Measurements from ENCODE around the gene UBE2I.

The UBE2I gene

GRCh38 chr16:1344499-1344898, 35.1 kb downstream of the UBE2I start:
- no peak for DNase-seq

DNA sequence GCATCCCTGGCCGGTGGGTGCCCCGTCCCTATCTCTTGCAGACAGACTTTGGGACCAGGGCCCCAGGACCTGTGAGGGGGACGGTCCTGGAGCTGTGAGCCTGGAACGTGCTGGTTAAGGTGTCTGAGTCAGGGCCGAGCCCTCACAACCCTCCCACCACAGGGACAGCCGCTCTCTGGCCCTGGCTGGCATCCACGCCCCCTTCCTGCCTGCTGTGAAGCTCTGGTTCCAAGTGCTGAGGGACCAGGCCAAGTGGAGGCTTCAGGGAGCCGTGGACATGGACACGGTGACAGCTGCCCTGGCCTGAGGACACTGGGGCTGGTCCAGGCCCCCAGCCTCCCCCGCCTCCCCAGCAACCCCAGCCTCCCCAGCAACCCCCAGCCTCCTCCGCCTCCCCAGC, 35.7 kb downstream of the UBE2I start:
- no peak for DNase-seq

DNA sequence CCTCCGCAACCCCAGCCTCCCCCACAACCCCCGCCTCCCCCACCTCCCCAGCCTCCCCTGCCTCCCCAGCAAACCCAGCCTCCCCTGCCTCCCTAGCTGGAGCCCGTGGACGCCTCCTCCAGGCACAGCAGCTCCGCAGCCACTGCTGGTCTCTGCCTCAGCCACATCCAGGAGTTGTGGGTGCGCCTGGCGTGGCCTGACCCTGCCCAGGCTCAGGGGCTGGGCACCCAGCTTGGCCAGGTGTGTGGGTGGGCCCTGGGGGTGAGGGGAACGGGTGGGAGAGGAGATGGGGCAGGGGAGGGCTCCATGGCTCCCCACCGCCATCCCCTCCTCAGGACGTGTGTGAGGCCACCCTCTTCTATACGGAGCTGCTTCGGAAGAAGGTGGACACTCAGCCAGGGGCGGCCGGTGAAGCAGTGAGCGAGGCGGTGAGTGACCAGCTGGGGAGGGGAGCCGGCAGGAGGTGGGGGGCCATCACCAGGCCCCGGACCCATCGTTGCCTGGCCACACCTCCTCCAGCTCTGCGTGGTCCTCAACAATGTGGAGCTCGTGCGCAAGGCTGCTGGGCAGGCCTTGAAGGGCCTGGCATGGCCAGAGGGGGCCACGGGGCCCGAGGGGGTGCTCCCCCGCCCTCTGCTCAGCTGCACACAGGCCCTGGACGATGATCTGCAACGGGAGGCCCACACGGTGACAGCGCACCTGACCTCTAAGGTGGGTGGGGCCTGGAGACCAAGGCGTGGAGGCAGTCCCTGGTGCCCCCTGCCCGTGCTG, 36.4 kb downstream of the UBE2I start:
- DNase-seq = no peak

- no peak for DNase-seq
These were observed 37.2 kb downstream of the UBE2I start for GRCh38 chr16:1346422-1347285.

DNA sequence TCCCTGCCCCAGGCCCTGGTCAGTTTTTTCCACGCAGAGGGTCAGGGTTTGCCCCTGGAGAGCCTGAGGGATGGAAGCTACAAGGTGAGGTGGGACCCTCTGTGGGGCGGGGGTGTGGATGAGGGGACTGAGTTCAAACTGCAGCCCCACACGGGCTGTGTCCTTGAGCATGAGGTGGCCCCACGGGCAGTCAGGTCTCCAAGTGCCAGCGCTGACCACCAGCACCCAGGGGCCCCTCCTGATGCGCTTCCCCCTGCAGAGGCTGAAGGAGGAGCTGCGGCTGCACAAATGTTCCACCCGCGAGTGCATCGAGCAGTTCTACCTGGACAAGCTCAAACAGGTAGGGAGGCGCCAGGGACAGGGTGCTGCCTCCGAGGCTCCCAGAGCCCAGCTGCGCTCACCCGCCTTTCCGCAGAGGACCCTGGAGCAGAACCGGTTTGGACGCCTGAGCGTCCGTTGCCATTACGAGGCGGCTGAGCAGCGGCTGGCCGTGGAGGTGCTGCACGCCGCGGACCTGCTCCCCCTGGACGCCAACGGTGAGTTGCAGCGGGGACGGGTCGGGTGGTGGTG, 37.9 kb downstream of the UBE2I start:
- DNase-seq = no peak

DNA sequence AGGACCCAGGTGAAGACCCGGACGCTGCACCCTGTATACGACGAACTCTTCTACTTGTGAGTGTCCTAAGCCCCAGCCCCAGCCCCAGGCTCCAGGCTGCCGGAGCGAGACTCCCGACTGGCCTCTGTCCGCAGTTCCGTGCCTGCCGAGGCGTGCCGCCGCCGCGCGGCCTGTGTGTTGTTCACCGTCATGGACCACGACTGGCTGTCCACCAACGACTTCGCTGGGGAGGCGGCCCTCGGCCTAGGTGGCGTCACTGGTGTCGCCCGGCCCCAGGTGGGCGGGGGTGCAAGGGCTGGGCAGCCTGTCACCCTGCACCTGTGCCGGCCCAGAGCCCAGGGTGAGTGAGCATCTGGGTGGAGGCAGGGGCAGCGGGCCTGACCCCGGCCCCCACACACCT, 38.5 kb downstream of the UBE2I start:
- DNase-seq = no peak

DNA sequence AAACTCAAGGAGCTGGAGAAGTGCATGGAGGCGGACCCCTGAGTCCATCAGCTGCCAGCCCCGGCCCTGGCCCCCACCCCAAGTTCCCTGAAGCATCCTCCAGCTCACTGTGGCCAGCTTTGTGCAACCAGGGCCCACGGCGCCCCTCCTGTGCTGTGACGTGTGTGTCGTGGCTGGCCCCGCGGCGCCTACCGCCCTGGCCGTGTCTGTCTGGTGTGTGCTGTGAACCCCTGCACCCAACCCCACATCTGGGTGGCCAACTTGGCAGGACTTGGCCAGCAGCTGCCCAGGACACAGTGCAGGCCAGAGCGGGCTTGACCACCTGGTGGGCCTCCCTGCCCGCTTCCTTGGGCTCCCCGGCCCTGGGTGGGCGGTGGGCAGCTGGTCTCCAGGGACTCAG, 39.0 kb downstream of the UBE2I start:
- DNase-seq = no peak

GRCh38 chr16:1348926-1349325, 39.5 kb downstream of the UBE2I start:
- DNase-seq = no peak

DNA sequence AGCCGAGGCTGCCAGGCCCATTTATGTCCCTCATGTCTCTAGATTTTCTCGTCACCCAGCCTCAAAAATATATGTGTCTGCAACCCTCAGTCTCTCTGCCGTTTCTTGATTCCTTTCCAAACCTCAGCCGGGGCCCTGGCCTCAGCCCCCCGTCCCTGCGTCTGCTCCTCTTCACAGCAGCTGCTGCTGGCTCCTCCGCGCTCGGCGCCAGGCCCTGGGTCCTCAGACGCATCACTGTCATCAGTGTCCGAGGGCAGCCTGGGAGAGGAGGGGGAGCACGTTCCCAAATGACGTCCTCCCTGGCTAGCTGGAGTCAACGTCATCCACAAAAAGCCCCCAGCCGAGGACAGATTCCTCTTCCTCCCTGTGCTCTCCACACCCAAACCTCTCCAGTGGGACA, 39.9 kb downstream of the UBE2I start:
- no peak for DNase-seq

- DNase-seq = no peak
These were observed 40.5 kb downstream of the UBE2I start for GRCh38 chr16:1349951-1350350.

GRCh38 chr16:1350691-1351090, 41.3 kb downstream of the UBE2I start:
- DNase-seq = no peak

- no peak for DNase-seq
These were observed 41.8 kb downstream of the UBE2I start for GRCh38 chr16:1351215-1351581.

GRCh38 chr16:1351582-1352362, 42.3 kb downstream of the UBE2I start, which contains the start of the genes GNPTG and TSR3:
Gene GNPTG (plus strand): TSS chr16:1351931. CDS start chr16:1351966, 35 bp downstream.
Gene TSR3 (minus strand): TSS chr16:1351878. CDS start chr16:1351804, 74 bp downstream.
- DNase-seq = peak; percentile 86

DNA sequence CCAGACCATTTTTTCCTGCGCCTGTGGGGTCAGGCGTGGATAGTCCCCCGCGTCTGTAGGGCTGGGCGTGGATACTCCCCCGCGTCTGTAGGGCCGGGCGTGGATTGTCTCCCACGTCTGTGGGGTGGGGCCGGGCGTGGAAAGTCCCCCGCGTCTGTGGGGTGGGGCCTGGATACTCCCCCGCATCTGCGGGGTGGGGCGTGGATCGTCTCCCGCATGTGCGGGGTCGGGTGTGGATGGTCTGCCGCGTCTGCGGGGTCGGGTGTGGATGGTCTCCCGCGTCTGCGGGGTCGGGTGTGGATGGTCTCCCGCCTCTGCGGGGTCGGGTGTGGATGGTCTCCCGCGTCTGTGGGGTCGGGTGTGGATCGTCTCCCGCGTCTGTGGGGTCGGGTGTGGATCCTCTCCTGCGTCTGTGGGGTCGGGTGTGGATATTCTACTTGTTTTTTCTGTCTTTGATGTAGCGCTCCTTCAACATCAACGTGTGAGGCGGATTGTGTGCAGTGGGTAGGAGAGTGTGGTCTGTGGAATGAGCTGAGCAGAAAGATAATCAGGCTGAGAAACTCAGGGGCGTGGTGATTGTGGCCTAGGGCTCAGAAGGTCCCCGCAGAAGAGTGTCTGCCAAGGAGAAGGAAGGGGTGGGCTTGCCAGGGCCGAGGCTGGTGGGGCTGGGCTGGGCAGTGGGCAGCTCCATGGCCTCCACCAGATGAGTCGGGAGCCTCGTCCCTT, 45.5 kb downstream of the UBE2I start:
- no peak for DNase-seq

GRCh38 chr16:1355591-1355990, 46.2 kb downstream of the UBE2I start:
- DNase-seq = no peak

- no peak for DNase-seq
These were observed 46.8 kb downstream of the UBE2I start for GRCh38 chr16:1356061-1356900.

DNA sequence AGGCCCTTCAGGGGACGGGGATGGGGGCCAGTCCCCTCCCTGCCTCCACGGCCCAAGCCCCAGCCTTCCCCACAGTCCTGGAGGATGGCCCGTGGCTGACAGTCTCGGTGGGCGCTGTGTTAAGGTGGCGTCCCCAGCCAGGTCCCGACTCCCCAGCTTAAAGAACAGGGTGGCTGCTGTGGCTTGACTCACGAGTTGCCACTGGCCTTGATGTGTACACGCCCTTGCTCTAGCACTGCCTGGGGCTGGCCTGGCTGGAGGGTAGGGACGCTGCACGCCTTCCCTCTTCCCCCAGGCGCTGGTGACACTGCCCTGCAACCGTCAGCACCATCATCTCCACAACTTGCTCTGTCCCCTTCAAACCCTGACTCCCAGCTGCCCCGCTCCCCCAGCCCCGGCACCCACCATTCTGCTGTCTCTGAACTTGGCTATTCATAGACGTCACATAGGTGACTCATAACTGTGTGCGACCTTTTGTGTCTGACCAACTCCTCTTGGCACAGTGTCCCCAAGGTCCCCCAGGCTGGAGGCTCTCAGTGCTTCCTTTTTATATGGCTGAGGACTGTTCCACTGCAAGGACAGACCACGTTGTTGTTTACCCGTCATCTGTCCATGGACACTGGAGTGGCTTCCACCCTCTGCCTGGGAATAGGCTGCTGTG, 48.6 kb downstream of the UBE2I start:
- DNase-seq = no peak

GRCh38 chr16:1361685-1362360, 52.4 kb downstream of the UBE2I start:
- DNase-seq = no peak

DNA sequence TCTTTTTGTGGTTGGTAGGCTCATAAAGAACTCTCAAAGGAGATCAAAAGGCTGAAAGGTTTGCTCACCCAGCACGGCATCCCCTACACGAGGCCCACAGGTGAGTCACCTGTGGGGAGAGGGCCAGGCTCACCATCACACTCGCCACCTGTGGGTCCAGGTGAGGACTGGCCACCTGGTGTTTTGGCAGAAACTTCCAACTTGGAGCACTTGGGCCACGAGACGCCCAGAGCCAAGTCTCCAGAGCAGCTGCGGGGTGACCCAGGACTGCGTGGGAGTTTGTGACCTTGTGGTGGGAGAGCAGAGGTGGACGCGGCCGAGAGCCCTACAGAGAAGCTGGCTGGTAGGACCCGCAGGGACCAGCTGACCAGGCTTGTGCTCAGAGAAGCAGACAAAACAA, 53.4 kb downstream of the UBE2I start:
- no peak for DNase-seq

DNA sequence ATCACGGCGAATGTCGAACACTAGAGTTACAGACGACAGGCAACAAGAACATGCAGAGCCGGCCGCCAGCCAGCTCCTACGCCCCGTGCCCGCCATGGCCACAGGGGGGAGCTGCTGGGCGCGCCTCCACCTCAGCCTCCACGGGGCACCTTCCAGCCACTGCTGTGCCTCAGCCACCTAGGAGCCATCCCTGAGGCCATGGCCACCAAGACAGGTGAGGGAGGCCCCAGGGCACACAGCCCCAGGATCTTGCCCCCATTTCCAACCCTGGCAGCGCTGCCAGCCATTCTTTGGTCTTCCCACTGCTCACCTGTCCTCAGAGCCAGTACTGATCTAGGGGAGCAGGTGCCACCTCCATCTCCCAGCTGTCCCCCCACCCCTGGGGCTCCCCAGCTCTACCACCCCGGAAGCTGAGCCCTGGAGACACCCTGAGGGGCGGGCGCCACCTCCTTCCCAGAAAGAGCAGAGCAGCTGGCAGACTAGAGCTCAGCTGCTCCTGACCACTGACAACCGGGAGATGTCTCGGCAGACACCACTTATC, 54.1 kb downstream of the UBE2I start:
- peak; percentile 12 for DNase-seq
